Neural cell (in vitro differentiated cells): ENCODE measurements around the gene SH3RF3. TPM values are rescaled to one million over a fixed set of nuclear protein-coding genes. Genes with fewer than 3 reads are reported as not detected.

Experiments
- H2AFZ ChIP-seq: fragments of 200-600, 300-800 bp; sonication (generic), shearing (Covaris generic); 2 replicates; pipeline ENCODE4 v1.6.0; 2014; ENCODE audit warnings: low read depth, mild to moderate bottlenecking, antibody characterized with exemption, low read length, moderate library complexity
- H3F3A ChIP-seq: fragments of 200-600 bp; shearing (Covaris generic); 2 replicates; pipeline ENCODE4 v1.6.1; 2016; ENCODE audit warnings: mild to moderate bottlenecking, moderate library complexity, mixed read lengths, antibody characterized with exemption, low read length; ENCODE audit not compliant: insufficient read depth, poor library complexity, severe bottlenecking
- H3K27ac ChIP-seq: fragments of 200-600, 300-800 bp; sonication (generic), shearing (Covaris generic); 2 replicates; pipeline ENCODE4 v1.5.1; 2014; ENCODE audit warnings: mild to moderate bottlenecking, low read length, moderate library complexity
- H3K27me3 ChIP-seq: fragments of 300-800, 200-600 bp; sonication (generic), shearing (Covaris generic); 2 replicates; pipeline ENCODE4 v1.6.0; 2014; ENCODE audit warnings: mild to moderate bottlenecking, low read depth, low read length, moderate library complexity; ENCODE audit not compliant: insufficient read depth
- H3K36me3 ChIP-seq: fragments of 300-800, 200-600 bp; sonication (generic), shearing (Covaris generic); 2 replicates; pipeline ENCODE4 v1.5.1; 2014; ENCODE audit warnings: mild to moderate bottlenecking, antibody characterized with exemption, low read length, moderate library complexity; ENCODE audit not compliant: insufficient read depth
- H3K4me2 ChIP-seq: fragments of 300-800, 200-600 bp; sonication (generic), shearing (Covaris generic); 2 replicates; pipeline ENCODE4 v1.6.0; 2014; ENCODE audit warnings: mild to moderate bottlenecking, low read length
- H3K4me3 ChIP-seq: fragments of 300-800, 200-600 bp; sonication (generic), shearing (Covaris generic); 2 replicates; pipeline ENCODE4 v1.5.1; 2014; ENCODE audit warnings: mild to moderate bottlenecking, low read length, moderate library complexity
- H3K79me2 ChIP-seq: fragments of 200-600 bp; shearing (Covaris generic); replicated peaks from 2 replicates; pipeline ENCODE4 v1.6.0; 2014; ENCODE audit warnings: mild to moderate bottlenecking, low read length, moderate library complexity; ENCODE audit not compliant: insufficient read depth
- H3K9ac ChIP-seq: fragments of 300-800, 200-600 bp; sonication (generic), shearing (Covaris generic); 2 replicates; pipeline ENCODE4 v1.6.1; 2016; ENCODE audit warnings: mild to moderate bottlenecking, low read length, mixed read lengths
- H3K9me2 ChIP-seq: fragments of 200-600 bp; shearing (Covaris generic); 2 replicates; pipeline ENCODE4 v1.6.1; 2016; ENCODE audit warnings: mild to moderate bottlenecking, low read length, mixed read lengths; ENCODE audit not compliant: insufficient read depth
- H3K9me3 ChIP-seq: fragments of 200-600, 300-800 bp; sonication (generic), shearing (Covaris generic); 2 replicates; pipeline ENCODE4 v1.6.1; 2016; ENCODE audit warnings: mild to moderate bottlenecking, mixed run types, low read length, moderate library complexity, mixed read lengths
- H4K20me1 ChIP-seq: fragments of 200-600 bp; shearing (Covaris generic); 2 replicates; pipeline ENCODE4 v1.6.1; 2016; ENCODE audit warnings: mild to moderate bottlenecking, mixed run types; ENCODE audit not compliant: insufficient read depth
- EP300 ChIP-seq: fragments of 450-650 bp; conservative IDR thresholded peaks from 2 replicates; pipeline ENCODE4 v1.6.1; 2014; ENCODE audit warnings: antibody characterized with exemption, mild to moderate bottlenecking, moderate library complexity; ENCODE audit not compliant: poor library complexity, severe bottlenecking
- EZH2 ChIP-seq: fragments of 200-600, 300-800 bp; shearing (Covaris generic), sonication (generic); IDR thresholded peaks from 2 replicates; pipeline ENCODE4 v1.6.1; 2014; ENCODE audit warnings: antibody characterized with exemption, low read length, borderline replicate concordance, mild to moderate bottlenecking; ENCODE audit not compliant: insufficient read depth, poor library complexity, severe bottlenecking
- MXI1 ChIP-seq: fragments of 450-650 bp; conservative IDR thresholded peaks from 2 replicates; pipeline ENCODE4 v1.6.1; 2014; ENCODE audit warnings: antibody characterized with exemption, mild to moderate bottlenecking; ENCODE audit not compliant: poor library complexity, severe bottlenecking
- POLR2AphosphoS5 ChIP-seq: IDR thresholded peaks from 2 replicates; pipeline ENCODE4 v1.6.1; 2012
- RAD21 ChIP-seq: fragments of 450-650 bp; conservative IDR thresholded peaks from 2 replicates; pipeline ENCODE4 v1.6.1; 2014; ENCODE audit warnings: antibody characterized with exemption, mild to moderate bottlenecking, moderate library complexity
- SMC3 ChIP-seq: fragments of 450-650 bp; conservative IDR thresholded peaks from 2 replicates; pipeline ENCODE4 v1.6.1; 2014; ENCODE audit warnings: antibody characterized with exemption, mild to moderate bottlenecking, moderate library complexity; ENCODE audit not compliant: poor library complexity
- TAF1 ChIP-seq: IDR thresholded peaks from 2 replicates; pipeline ENCODE4 v1.6.1; 2012; ENCODE audit warnings: low read depth
- polyA plus RNA-seq: library from polyadenylated mRNA; depleted of rRNA; stranded (reverse); fragments of >200 nt; gene quantifications from 2 replicates; pipeline ENCODE4 v1.2.3, GENCODE V29; 2014
- TF ChIP-seq, protein P1 (sequence below): IDR thresholded peaks from 2 replicates; pipeline ENCODE4 v1.6.1; 2012; ENCODE audit warnings: borderline replicate concordance
- TF ChIP-seq, protein P2 (sequence below): fragments of 450-650 bp; IDR thresholded peaks from 2 replicates; pipeline ENCODE4 v1.5.1; 2014; ENCODE audit warnings: antibody characterized with exemption, mild to moderate bottlenecking, moderate library complexity; ENCODE audit not compliant: poor library complexity, severe bottlenecking

SH3RF3 gene
- polyA plus RNA-seq, 1 donor from 2014 or later, result 0.53 TPM

DNA sequence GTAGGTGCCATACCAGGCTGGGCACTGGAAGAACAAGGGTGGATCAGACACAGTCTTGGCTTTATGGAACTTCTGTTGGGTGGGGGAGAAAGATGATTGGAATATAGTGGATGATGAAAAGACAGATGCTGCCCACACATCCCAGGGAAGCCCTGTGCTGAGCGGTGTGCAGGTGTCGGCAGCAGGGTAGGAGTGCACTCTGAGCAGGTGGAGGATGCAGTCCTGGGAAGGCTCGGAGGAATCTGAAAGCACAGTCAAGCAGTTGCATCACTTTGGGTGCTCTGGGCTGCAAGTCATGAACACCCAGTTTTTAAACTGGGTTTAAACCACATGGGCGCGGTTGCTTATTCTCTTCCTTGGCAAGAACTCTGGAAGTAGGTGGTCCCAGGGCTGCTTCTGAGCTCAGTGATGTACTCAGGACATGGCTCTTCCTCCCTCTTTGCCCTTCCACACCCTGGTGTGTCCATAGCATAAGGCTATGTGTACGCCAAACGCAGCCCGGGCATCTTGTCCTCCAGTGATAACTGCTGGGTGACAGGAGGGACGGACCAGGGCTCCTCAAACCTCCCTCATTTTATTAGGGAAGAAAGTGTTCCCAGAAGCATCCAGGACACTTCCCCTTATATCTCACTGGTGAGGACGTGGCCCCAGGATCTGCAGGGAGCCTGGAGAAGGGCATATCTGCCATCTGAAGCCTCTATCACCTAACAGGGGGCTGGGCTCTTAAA, 84.0 kb downstream of the SH3RF3 start:
- Histone ChIP-seq H3K27ac (no peak overlapping the region), H3K9me3 (no peaks in the 10 kb centered on the region), H3K4me2 (no peak overlapping the region), H3K9me2 (no peaks in the 10 kb centered on the region), H3K9ac (no peak overlapping the region), H3K36me3 (no peaks in the 10 kb centered on the region), H3F3A (no peaks in the 10 kb centered on the region), H3K27me3 (no peaks in the 10 kb centered on the region), H3K79me2 (no peaks in the 10 kb centered on the region), H4K20me1 (no peaks in the 10 kb centered on the region), H2AFZ (no peak overlapping the region), H3K4me3 (no peak overlapping the region)
- TF ChIP-seq EP300, result no peak
- no peak for TF ChIP-seq EZH2
- no peak for TF ChIP-seq TAF1

DNA sequence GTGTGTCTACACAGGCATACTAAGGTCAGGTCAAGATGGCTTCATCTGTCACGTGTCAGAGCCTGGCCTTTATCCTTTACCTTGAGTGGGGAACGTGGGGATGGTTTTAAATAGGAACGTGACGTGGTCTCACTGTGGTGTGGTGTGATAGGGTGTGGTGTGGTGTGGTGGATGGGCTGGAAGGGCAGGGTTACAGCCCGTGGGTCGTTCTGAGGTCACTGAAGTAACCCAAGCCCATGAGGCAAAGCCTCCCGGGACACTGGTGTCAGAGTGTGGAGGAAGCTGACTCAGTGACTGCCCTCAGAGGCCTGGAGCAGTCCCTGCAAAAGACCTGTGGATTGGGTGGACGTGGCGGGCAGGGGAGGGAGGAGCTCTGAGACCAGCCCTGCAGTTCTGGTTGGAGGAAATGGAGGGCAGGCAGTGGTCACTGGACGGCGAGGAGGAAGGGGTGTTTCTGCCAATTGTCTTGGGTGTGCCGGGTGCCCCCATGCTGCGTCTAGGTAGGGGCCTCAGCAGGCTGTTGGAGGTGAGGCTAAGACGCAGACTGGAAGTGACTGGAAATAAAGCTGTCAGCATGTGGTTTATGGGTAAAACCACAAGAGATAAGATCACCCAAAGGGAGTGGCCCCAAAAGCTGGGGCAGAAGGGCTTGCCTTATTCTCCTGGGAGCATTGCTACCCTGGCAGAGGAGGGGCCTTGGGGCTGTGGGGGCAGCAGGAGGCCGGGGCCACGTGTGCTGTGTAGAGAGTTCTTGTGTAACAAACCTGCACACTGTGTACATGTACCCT, 84.8 kb downstream of the SH3RF3 start:
- no peak overlapping the region for H3K9ac ChIP-seq
- TF ChIP-seq SMC3 (no peak), MXI1 (no peak), POLR2AphosphoS5 (no peak), RAD21 (no peak), EP300 (no peak), TAF1 (no peak), EZH2 (no peak)
- TF ChIP-seq, protein P1, sequence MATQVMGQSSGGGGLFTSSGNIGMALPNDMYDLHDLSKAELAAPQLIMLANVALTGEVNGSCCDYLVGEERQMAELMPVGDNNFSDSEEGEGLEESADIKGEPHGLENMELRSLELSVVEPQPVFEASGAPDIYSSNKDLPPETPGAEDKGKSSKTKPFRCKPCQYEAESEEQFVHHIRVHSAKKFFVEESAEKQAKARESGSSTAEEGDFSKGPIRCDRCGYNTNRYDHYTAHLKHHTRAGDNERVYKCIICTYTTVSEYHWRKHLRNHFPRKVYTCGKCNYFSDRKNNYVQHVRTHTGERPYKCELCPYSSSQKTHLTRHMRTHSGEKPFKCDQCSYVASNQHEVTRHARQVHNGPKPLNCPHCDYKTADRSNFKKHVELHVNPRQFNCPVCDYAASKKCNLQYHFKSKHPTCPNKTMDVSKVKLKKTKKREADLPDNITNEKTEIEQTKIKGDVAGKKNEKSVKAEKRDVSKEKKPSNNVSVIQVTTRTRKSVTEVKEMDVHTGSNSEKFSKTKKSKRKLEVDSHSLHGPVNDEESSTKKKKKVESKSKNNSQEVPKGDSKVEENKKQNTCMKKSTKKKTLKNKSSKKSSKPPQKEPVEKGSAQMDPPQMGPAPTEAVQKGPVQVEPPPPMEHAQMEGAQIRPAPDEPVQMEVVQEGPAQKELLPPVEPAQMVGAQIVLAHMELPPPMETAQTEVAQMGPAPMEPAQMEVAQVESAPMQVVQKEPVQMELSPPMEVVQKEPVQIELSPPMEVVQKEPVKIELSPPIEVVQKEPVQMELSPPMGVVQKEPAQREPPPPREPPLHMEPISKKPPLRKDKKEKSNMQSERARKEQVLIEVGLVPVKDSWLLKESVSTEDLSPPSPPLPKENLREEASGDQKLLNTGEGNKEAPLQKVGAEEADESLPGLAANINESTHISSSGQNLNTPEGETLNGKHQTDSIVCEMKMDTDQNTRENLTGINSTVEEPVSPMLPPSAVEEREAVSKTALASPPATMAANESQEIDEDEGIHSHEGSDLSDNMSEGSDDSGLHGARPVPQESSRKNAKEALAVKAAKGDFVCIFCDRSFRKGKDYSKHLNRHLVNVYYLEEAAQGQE, result no peak
- TF ChIP-seq, protein P2, sequence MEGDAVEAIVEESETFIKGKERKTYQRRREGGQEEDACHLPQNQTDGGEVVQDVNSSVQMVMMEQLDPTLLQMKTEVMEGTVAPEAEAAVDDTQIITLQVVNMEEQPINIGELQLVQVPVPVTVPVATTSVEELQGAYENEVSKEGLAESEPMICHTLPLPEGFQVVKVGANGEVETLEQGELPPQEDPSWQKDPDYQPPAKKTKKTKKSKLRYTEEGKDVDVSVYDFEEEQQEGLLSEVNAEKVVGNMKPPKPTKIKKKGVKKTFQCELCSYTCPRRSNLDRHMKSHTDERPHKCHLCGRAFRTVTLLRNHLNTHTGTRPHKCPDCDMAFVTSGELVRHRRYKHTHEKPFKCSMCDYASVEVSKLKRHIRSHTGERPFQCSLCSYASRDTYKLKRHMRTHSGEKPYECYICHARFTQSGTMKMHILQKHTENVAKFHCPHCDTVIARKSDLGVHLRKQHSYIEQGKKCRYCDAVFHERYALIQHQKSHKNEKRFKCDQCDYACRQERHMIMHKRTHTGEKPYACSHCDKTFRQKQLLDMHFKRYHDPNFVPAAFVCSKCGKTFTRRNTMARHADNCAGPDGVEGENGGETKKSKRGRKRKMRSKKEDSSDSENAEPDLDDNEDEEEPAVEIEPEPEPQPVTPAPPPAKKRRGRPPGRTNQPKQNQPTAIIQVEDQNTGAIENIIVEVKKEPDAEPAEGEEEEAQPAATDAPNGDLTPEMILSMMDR, result no peak
- H3K36me3 ChIP-seq, result no peaks in the 10 kb centered on the region
- H3K4me2 ChIP-seq, result no peak overlapping the region
- H2AFZ ChIP-seq, result no peak overlapping the region
- H3F3A ChIP-seq, result no peaks in the 10 kb centered on the region
- H3K9me2 ChIP-seq, result no peaks in the 10 kb centered on the region
- no peak overlapping the region for H3K4me3 ChIP-seq
- no peaks in the 10 kb centered on the region for H4K20me1 ChIP-seq
- H3K79me2 ChIP-seq, result no peaks in the 10 kb centered on the region
- H3K27me3 ChIP-seq, result no peaks in the 10 kb centered on the region
- no peaks in the 10 kb centered on the region for H3K9me3 ChIP-seq
- no peak overlapping the region for H3K27ac ChIP-seq
